DOHH2 (cell line): ENCODE measurements around the gene STARD9.

Experiments used
- H3F3A ChIP-seq: fragments of 200-600 bp; sonication (generic), shearing (Covaris generic); 2 replicates; pipeline ENCODE4 v1.6.0; 2016; ENCODE audit warnings: antibody characterized with exemption, mild to moderate bottlenecking; ENCODE audit not compliant: control insufficient read depth, insufficient read depth
- H3K27ac ChIP-seq: fragments of 200-600 bp; sonication (generic); 2 replicates; pipeline ENCODE4 v1.5.1; 2014; ENCODE audit warnings: low read depth, mild to moderate bottlenecking, low read length, moderate library complexity
- H3K27me3 ChIP-seq: fragments of 200-600 bp; sonication (generic); 2 replicates; pipeline ENCODE4 v1.6.1; 2014; ENCODE audit warnings: mild to moderate bottlenecking, low read length, mixed read lengths; ENCODE audit not compliant: control insufficient read depth
- H3K36me3 ChIP-seq: fragments of 200-600 bp; sonication (generic); 2 replicates; pipeline ENCODE4 v1.6.1; 2014; ENCODE audit warnings: mild to moderate bottlenecking, low read length, moderate library complexity, mixed read lengths; ENCODE audit not compliant: control insufficient read depth
- H3K4me1 ChIP-seq: fragments of 200-600 bp; sonication (generic); 2 replicates; pipeline ENCODE4 v1.6.1; 2014; ENCODE audit warnings: mild to moderate bottlenecking, low read length, mixed read lengths; ENCODE audit not compliant: control insufficient read depth
- H3K4me2 ChIP-seq: fragments of 200-600 bp; sonication (generic); 2 replicates; pipeline ENCODE4 v1.6.0; 2014; ENCODE audit warnings: mild to moderate bottlenecking, low read length, moderate library complexity
- H3K4me3 ChIP-seq: fragments of 200-600 bp; sonication (generic); 2 replicates; pipeline ENCODE4 v1.5.1; 2014; ENCODE audit warnings: mild to moderate bottlenecking, low read length, mixed read lengths
- H3K79me2 ChIP-seq: fragments of 200-600 bp; sonication (generic); 2 replicates; pipeline ENCODE4 v1.6.1; 2014; ENCODE audit warnings: mild to moderate bottlenecking, low read length, mixed read lengths; ENCODE audit not compliant: control insufficient read depth
- H3K9me2 ChIP-seq: fragments of 200-600 bp; sonication (generic); replicated peaks from 2 replicates; pipeline ENCODE4 v1.6.1; 2014; ENCODE audit warnings: mild to moderate bottlenecking, low read length, mixed read lengths; ENCODE audit not compliant: control insufficient read depth
- H3K9me3 ChIP-seq: fragments of 200-600 bp; sonication (generic); 2 replicates; pipeline ENCODE4 v1.6.1; 2014; ENCODE audit warnings: antibody characterized with exemption, low read length, mixed read lengths; ENCODE audit not compliant: control insufficient read depth, insufficient read depth
- H4K20me1 ChIP-seq: fragments of 200-600 bp; sonication (generic); 2 replicates; pipeline ENCODE4 v1.6.0; 2014; ENCODE audit warnings: low read depth, mild to moderate bottlenecking, antibody characterized with exemption, low read length, moderate library complexity; ENCODE audit not compliant: control insufficient read depth, insufficient read depth
- EZH2phosphoT487 ChIP-seq: fragments of 200-600 bp; sonication (generic); IDR thresholded peaks from 2 replicates; pipeline ENCODE4 v1.6.1; 2017; ENCODE audit warnings: borderline replicate concordance, mild to moderate bottlenecking, antibody characterized with exemption, low read length, moderate library complexity, mixed read lengths
- TF ChIP-seq, protein P1 (sequence below): fragments of 200-600 bp; sonication (generic); IDR thresholded peaks from one replicate; pipeline ENCODE4 v1.5.1; 2014; ENCODE audit warnings: antibody characterized with exemption, mild to moderate bottlenecking, low read depth, low read length; ENCODE audit not compliant: poor library complexity, severe bottlenecking

STARD9 gene

DNA sequence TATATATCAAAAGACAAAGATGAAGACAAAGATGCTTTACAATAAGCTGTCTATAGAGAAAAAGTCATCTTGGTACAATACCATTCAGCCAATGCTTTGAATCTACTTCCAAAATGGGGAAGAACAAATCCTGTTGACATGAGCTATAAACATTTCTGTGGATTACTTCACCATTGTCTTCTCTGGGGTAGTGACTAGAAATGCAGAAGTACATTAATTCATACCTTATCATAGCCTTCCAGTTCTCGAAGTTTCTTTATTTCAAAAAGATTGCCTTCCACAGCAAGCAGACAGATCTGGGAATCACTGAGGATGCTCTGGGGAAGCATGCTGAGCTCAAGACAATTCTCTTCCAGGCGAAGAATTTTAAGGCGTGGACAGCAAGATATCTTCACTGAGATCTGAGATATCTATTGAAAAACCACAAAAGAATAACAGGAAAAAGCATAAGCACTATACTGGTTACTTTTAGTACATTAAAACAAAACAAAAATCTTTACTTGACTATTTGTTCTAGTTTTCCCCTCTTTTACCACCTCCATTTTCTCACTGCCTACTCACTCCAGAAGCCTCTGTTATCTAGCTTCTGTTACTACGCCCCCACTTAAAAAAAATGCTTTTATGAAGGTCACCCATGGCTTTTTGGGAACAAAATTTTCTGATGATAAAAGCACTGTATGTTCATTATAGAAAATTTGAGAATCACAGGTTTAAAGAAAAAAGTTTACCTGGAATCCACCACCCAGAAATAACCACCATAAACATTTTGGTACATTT, 30.4 kb upstream of the STARD9 start:
- H3K4me2 ChIP-seq, result no peak overlapping the region
- H3K4me1 ChIP-seq, result peaks cover 29% of the 10 kb centered on the region
- TF ChIP-seq, protein P1, sequence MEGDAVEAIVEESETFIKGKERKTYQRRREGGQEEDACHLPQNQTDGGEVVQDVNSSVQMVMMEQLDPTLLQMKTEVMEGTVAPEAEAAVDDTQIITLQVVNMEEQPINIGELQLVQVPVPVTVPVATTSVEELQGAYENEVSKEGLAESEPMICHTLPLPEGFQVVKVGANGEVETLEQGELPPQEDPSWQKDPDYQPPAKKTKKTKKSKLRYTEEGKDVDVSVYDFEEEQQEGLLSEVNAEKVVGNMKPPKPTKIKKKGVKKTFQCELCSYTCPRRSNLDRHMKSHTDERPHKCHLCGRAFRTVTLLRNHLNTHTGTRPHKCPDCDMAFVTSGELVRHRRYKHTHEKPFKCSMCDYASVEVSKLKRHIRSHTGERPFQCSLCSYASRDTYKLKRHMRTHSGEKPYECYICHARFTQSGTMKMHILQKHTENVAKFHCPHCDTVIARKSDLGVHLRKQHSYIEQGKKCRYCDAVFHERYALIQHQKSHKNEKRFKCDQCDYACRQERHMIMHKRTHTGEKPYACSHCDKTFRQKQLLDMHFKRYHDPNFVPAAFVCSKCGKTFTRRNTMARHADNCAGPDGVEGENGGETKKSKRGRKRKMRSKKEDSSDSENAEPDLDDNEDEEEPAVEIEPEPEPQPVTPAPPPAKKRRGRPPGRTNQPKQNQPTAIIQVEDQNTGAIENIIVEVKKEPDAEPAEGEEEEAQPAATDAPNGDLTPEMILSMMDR, result no peak
- TF ChIP-seq EZH2phosphoT487, result no peak

DNA sequence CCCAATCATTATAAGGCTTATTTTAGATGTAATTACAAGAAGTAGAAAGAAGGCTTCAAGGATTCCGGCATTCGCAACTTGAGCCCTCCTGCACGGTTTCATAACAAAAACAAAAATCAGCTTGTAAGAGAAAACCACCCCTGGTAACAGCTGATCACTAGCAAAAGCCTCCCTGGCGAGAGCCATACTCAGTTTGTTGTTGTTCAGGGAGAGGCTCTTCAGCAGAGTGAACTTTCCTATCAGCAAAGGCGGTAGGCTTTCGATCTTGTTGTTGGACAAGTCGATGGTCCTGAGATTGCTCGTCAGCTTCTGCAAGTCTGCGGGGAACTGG, 27.5 kb upstream of the STARD9 start:
- H3K36me3 ChIP-seq, result peaks cover 55% of the 10 kb centered on the region
- peaks cover 63% of the 10 kb centered on the region for H3K79me2 ChIP-seq
- 0 out of 2 replicates have a peak, but pooled peaks cover 3% of the 10 kb centered on the region for H3F3A ChIP-seq
- H3K9me2 ChIP-seq, result no peaks in the 10 kb centered on the region
- H3K4me1 ChIP-seq, result peaks cover 42% of the 10 kb centered on the region
- H3K27ac ChIP-seq, result no peak overlapping the region; the same call in 1 of the 2 replicates
- no peaks in the 10 kb centered on the region; the same call in 1 of the 2 replicates for H4K20me1 ChIP-seq
- peak overlapping the region; percentile 81 for H3K4me3 ChIP-seq
- TF ChIP-seq EZH2phosphoT487, result no peak
- TF ChIP-seq, protein P1, result no peak
- no peaks in the 10 kb centered on the region for H3K9me3 ChIP-seq
- no peaks in the 10 kb centered on the region for H3K27me3 ChIP-seq
- H3K4me2 ChIP-seq, result peak overlapping the region; percentile 81

More for the DNA sequence above, 30.4 kb upstream of the STARD9 start:
- Histone ChIP-seq H3K36me3 (peaks cover 53% of the 10 kb centered on the region), H3K27me3 (no peaks in the 10 kb centered on the region), H3K9me3 (no peaks in the 10 kb centered on the region), H3K27ac (no peak overlapping the region), H4K20me1 (no peaks in the 10 kb centered on the region), H3K79me2 (peaks cover 35% of the 10 kb centered on the region), H3F3A (0 out of 2 replicates have a peak, but pooled peaks cover 3% of the 10 kb centered on the region), H3K9me2 (no peaks in the 10 kb centered on the region), H3K4me3 (no peak overlapping the region)

DNA sequence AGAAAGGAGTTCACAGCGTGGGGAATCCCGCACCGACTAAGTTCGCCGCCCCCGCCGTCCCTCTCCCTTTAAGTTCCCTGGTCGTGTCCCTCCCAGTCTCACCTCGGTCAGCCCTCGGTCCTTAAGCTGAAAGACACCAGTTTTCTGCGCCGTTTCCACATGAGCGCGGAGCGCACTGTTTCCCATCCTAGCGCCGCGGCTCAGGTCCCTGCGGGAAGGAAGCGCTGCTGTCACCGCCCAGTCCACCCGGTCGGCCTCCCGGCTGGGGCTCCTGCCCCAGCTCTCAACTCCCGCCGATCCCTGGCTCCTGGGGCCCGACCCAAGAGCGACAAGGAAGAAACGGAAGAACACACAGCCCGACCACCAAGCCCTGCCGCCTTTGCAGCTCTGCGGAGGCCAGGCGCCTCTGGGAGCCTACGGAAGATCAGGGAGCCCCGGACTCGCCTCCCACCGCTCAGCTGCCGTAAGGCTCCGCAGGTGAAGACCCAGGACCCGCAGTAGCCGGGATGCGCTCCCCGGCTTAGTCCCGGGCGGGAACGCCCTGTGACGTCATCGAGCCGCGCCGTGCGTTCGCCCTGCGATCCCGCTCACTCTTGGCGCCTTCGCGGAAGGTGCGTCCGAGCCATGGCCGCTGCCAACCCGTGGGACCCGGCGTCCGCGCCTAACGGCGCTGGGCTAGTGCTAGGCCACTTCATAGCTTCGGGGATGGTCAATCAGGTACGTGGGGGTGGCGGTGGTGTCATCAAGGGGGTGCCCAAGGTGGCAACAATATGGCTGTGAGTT, 27.0 kb upstream of the STARD9 start, which contains the start of the genes HAUS2 and LRRC57:
TSS of gene HAUS2 (plus strand) at position 590 of the 783 bp plus-strand sequence. CDS start at position 625, 35 bp downstream.
TSS of gene LRRC57 (minus strand) at position 545 of the 783 bp plus-strand sequence. CDS start at position 186, 359 bp downstream.
- Histone ChIP-seq H3K27me3 (no peaks in the 10 kb centered on the region), H3K4me3 (peak within 1 kb of the TSS; percentile 81), H3K9me2 (no peaks in the 10 kb centered on the region), H3K9me3 (no peaks in the 10 kb centered on the region), H3K27ac (peak within 1 kb of the TSS; percentile 51), H3K36me3 (peaks cover 57% of the 10 kb centered on the region), H3F3A (0 out of 2 replicates have a peak, but pooled peaks cover 3% of the 10 kb centered on the region), H4K20me1 (peaks cover 2% of the 10 kb centered on the region; the same call in 1 of the 2 replicates), H3K79me2 (peaks cover 69% of the 10 kb centered on the region), H3K4me2 (peak within 1 kb of the TSS; percentile 81), H3K4me1 (peaks cover 45% of the 10 kb centered on the region)
- TF ChIP-seq EZH2phosphoT487, result no peak
- TF ChIP-seq, protein P1, result no peak
